ENCODE measurements around the gene SLC34A2. TPM values are rescaled to one million over a fixed set of nuclear protein-coding genes. Genes with fewer than 3 reads are reported as not detected.
"Not testable (repeated sequence)": the region's sequence is repeated elsewhere in the genome, so short reads cannot be mapped to it uniquely, and the experiment has no call there.

Gene SLC34A2
- total RNA-seq, 2 donors from 2014 or later = 2.0 to 7.3 TPM

DNA sequence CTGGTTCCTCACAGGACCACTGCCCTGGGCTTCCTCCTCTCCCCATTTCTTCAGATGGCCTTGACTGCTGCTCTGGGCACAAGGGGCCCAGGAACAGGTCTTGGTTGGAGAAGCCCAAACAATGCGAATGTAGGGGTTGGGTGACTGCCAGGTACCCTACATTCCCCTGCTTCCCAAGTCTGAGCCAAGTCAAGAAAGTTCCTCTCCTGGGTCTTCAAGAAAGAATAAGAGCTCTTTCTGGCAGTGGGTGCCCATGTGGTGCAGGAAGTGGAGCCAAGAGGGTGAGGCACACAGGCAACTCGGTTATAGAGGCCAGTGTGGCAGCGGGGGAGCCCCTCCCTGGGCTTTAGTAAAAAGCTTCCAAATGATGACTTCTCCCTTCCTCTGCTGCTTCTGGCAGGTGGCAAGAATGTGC is 2.7 kb downstream of the SLC34A2 start:
- TF ChIP-seq POLR2A (IDR thresholded peaks at IDR 0.05) = no peak
- TF ChIP-seq, protein P1, sequence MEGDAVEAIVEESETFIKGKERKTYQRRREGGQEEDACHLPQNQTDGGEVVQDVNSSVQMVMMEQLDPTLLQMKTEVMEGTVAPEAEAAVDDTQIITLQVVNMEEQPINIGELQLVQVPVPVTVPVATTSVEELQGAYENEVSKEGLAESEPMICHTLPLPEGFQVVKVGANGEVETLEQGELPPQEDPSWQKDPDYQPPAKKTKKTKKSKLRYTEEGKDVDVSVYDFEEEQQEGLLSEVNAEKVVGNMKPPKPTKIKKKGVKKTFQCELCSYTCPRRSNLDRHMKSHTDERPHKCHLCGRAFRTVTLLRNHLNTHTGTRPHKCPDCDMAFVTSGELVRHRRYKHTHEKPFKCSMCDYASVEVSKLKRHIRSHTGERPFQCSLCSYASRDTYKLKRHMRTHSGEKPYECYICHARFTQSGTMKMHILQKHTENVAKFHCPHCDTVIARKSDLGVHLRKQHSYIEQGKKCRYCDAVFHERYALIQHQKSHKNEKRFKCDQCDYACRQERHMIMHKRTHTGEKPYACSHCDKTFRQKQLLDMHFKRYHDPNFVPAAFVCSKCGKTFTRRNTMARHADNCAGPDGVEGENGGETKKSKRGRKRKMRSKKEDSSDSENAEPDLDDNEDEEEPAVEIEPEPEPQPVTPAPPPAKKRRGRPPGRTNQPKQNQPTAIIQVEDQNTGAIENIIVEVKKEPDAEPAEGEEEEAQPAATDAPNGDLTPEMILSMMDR (IDR thresholded peaks at IDR 0.05) = no peak
- no peaks in the 10 kb centered on the region for H3K36me3 ChIP-seq (replicated peaks in 1 of 2; ENCODE audit: insufficient read depth in 1 of 2, low read depth in 2 of 2)
- H3K9me3 ChIP-seq = no peaks in the 10 kb centered on the region
- ATAC-seq (no peak), DNase-seq (no peak)
- no peaks in the 10 kb centered on the region for H3K27me3 ChIP-seq
- intact Hi-C loops (cut with DNase I) = no loop called here
- H3K4me3 ChIP-seq = no peak overlapping the region
- H3K4me1 ChIP-seq = peaks cover 14% of the 10 kb centered on the region
- peak overlapping the region in 1 of 4 donors; percentile 22 for H3K27ac ChIP-seq
- WGBS, 2 donors = 48 to 59% methylated on average over 3 of the region's 3 CpGs

DNA sequence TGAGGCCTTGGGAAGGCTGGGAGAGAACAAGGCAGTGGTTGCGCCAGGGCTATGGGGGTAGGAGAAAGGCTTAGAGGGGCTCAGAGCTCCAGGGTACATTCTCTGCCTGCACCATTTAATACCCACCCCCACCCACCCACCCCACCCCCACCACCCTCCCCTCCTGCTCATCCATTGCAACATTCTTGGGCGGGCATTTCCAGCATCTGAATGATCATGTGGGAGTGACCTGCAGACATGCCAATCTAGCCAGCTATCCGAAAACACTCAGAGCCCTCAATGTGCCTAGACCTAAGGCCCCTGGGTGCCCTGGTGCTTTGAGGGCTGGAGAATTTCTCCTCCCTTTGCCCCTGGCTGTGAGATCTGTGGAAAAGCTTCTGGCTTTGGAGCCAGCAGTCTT is 3.1 kb downstream of the SLC34A2 start:
- intact Hi-C loops (cut with DNase I) = no loop called here
- Histone ChIP-seq H3K27ac (no peak overlapping the region), H3K9me3 (no peaks in the 10 kb centered on the region), H3K27me3 (no peaks in the 10 kb centered on the region), H3K4me1 (peaks cover 11% of the 10 kb centered on the region), H3K4me3 (no peak overlapping the region), H3K36me3 (replicated peaks in 1 of 2; ENCODE audit: insufficient read depth in 1 of 2, low read depth in 2 of 2) (no peaks in the 10 kb centered on the region)
- ATAC-seq (no peak), DNase-seq (no peak)
- TF ChIP-seq POLR2A (IDR thresholded peaks at IDR 0.05) = no peak
- TF ChIP-seq, protein P1 (IDR thresholded peaks at IDR 0.05) = no peak
- WGBS, 2 donors = 60 to 89% methylated on average over 1 to 3 of the region's 3 CpGs

DNA sequence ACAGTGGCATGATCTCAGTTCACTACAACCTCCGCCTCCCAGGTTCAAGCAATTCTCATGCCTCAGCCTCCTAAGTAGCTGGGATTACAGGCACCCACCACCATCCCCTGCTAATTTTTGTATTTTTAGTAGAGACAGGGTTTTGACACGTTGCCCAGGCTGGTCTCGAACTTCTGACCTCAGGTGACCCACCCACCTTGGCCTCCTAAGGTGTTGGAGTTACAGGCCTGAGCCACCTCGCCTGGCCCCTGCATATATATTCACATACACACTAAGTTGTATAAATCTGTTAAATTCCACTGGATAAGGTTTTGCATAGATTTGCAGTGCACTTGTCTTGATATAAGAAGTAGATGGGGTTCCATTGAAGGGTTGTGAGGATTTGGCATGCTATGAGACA is 5.8 kb downstream of the SLC34A2 start:
- H3K27ac ChIP-seq; intact Hi-C loops (cut with DNase I); H3K27me3 ChIP-seq; H3K4me1 ChIP-seq; DNase-seq; ATAC-seq; H3K4me3 ChIP-seq; H3K36me3 ChIP-seq (replicated peaks in 1 of 2; ENCODE audit: insufficient read depth in 1 of 2, low read depth in 2 of 2); H3K9me3 ChIP-seq: not testable (repeated sequence)
- 66 to 85% methylated on average over 4 of the region's 4 CpGs for WGBS, 2 donors

DNA sequence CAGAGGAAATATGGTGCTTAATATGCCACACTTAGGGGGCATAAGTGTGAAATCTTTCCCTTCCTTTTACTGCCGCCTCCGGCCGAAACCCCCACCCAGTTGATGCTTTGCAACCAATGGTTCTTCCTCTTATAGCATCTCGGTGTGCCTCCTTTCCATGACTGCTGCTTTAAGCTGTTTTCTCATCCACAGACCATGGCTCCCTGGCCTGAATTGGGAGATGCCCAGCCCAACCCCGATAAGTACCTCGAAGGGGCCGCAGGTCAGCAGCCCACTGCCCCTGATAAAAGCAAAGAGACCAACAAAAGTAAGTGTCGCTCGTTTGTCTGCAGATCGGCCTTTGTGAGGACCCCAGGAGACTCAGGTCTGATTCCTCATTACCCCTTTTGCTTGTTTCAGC is 6.7 kb downstream of the SLC34A2 start:
- intact Hi-C loops (cut with DNase I) = no loop called here
- Histone ChIP-seq H3K4me3 (no peak overlapping the region), H3K4me1 (no peaks in the 10 kb centered on the region), H3K9me3 (no peaks in the 10 kb centered on the region), H3K27me3 (no peaks in the 10 kb centered on the region), H3K27ac (no peak overlapping the region), H3K36me3 (replicated peaks in 1 of 2; ENCODE audit: insufficient read depth in 1 of 2, low read depth in 2 of 2) (no peaks in the 10 kb centered on the region)
- no peak for ATAC-seq
- DNase-seq = no peak
- WGBS, 2 donors = 61 to 80% methylated on average over 10 of the region's 10 CpGs
- TF ChIP-seq, protein P1 (IDR thresholded peaks at IDR 0.05) = no peak

DNA sequence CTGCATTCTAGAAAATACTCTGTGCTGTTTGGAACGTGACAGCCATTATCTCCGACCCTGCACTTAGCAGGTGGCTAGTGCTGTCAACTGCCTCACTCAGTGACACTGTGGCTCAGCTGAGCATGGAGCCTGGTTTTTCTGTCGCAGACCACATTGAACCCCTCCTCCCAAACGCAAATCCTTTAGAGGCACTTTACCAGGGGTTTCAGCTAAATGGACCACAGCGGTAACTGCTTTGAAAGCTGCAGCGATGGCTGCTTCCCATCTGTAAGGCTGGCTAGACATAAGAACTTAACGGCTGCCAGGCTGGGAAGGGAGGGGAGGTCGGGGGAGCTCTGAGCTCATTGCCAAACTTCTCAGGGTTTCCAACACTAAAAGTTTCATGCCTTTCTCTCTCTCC is 8.1 kb downstream of the SLC34A2 start:
- Histone ChIP-seq H3K36me3 (replicated peaks in 1 of 2; ENCODE audit: insufficient read depth in 1 of 2, low read depth in 2 of 2) (no peaks in the 10 kb centered on the region), H3K4me3 (no peak overlapping the region), H3K27ac (no peak overlapping the region), H3K27me3 (no peaks in the 10 kb centered on the region), H3K9me3 (no peaks in the 10 kb centered on the region), H3K4me1 (no peaks in the 10 kb centered on the region)
- 39 to 40% methylated on average over 8 of the region's 8 CpGs for WGBS, 2 donors
- no peak for ATAC-seq
- DNase-seq = no peak
- TF ChIP-seq, protein P1 (IDR thresholded peaks at IDR 0.05) = no peak
- no peak for TF ChIP-seq POLR2A (IDR thresholded peaks at IDR 0.05)
- intact Hi-C loops (cut with DNase I) = no loop called here
